ENCODE measurements around the gene SLC26A8. TPM values are rescaled to one million over a fixed set of nuclear protein-coding genes. Genes with fewer than 3 reads are reported as not detected.

Gene SLC26A8
- total RNA-seq, 1 experiment from 2014 or later: not detected

- no TSS peak for BruUV-seq (replicated peaks)
- TF ChIP-seq CTCF (conservative IDR thresholded peaks at IDR 0.05) (no peak), EZH2 (IDR thresholded peaks at IDR 0.05; ENCODE audit: low read depth) (no peak)
- Histone ChIP-seq H4K20me1 (ENCODE audit: insufficient read depth) (peaks cover 30% of the 10 kb centered on the region), H3K4me1 (replicated peaks; ENCODE audit: insufficient read depth) (peaks cover 22% of the 10 kb centered on the region), H3F3A (ENCODE audit: insufficient read depth, low read depth) (peaks cover 9% of the 10 kb centered on the region; the same call in 1 of the 2 replicates), H3K9me3 (ENCODE audit: insufficient read depth, low read depth) (no peaks in the 10 kb centered on the region), H3K27ac (no peak overlapping the region), H3K4me3 (no peak overlapping the region), H3K79me2 (ENCODE audit: low read depth) (peaks cover 97% of the 10 kb centered on the region), H3K4me2 (no peak overlapping the region), H3K27me3 (ENCODE audit: insufficient read depth, low read depth) (no peaks in the 10 kb centered on the region), H3K36me3 (ENCODE audit: low read depth) (no peaks in the 10 kb centered on the region), H3K9me2 (ENCODE audit: insufficient read depth) (no peaks in the 10 kb centered on the region), H2AFZ (no peak overlapping the region)
- intact Hi-C loops (cut with micrococcal nuclease; ENCODE audit: unreplicated experiment): no loop called here
- DNase-seq: no peak
- CTCF ChIA-PET: no interaction called here
- POLR2A ChIA-PET (ENCODE audit: unreplicated experiment): no interaction called here
Measured at GRCh38 chr6:36067374-36068011, 43.1 kb upstream of the SLC26A8 start.

GRCh38 chr6:36066817-36067216, 42.4 kb upstream of the SLC26A8 start:
- Histone ChIP-seq H2AFZ (no peak overlapping the region), H3K4me3 (no peak overlapping the region), H3K9me2 (ENCODE audit: insufficient read depth) (no peaks in the 10 kb centered on the region), H3K4me1 (replicated peaks; ENCODE audit: insufficient read depth) (peaks cover 22% of the 10 kb centered on the region), H3F3A (ENCODE audit: insufficient read depth, low read depth) (peaks cover 6% of the 10 kb centered on the region; the same call in 1 of the 2 replicates), H3K27me3 (ENCODE audit: insufficient read depth, low read depth) (no peaks in the 10 kb centered on the region), H3K9me3 (ENCODE audit: insufficient read depth, low read depth) (no peaks in the 10 kb centered on the region), H4K20me1 (ENCODE audit: insufficient read depth) (peaks cover 30% of the 10 kb centered on the region), H3K79me2 (ENCODE audit: low read depth) (peaks cover 97% of the 10 kb centered on the region), H3K36me3 (ENCODE audit: low read depth) (peaks cover 1% of the 10 kb centered on the region; the same call in 1 of the 2 replicates), H3K4me2 (no peak overlapping the region), H3K27ac (no peak overlapping the region)
- no peak for TF ChIP-seq CTCF (conservative IDR thresholded peaks at IDR 0.05)
- intact Hi-C loops (cut with micrococcal nuclease; ENCODE audit: unreplicated experiment): no loop called here
- CTCF ChIA-PET: no interaction called here
- no peak for DNase-seq
- POLR2A ChIA-PET (ENCODE audit: unreplicated experiment): no interaction called here
- BruUV-seq (replicated peaks): no TSS peak

- peaks cover 30% of the 10 kb centered on the region for H4K20me1 ChIP-seq (ENCODE audit: insufficient read depth)
- no peaks in the 10 kb centered on the region for H3K9me3 ChIP-seq (ENCODE audit: insufficient read depth, low read depth)
- peaks cover 97% of the 10 kb centered on the region for H3K79me2 ChIP-seq (ENCODE audit: low read depth)
- H3K4me2 ChIP-seq: no peak overlapping the region
- no peak overlapping the region for H2AFZ ChIP-seq
- no peak for TF ChIP-seq EZH2 (IDR thresholded peaks at IDR 0.05; ENCODE audit: low read depth)
- no peak for TF ChIP-seq CTCF (conservative IDR thresholded peaks at IDR 0.05)
- POLR2A ChIA-PET (ENCODE audit: unreplicated experiment): no interaction called here
- H3K4me1 ChIP-seq (replicated peaks; ENCODE audit: insufficient read depth): peaks cover 22% of the 10 kb centered on the region
- no peak overlapping the region for H3K4me3 ChIP-seq
- intact Hi-C loops (cut with micrococcal nuclease; ENCODE audit: unreplicated experiment): no loop called here
- CTCF ChIA-PET: interaction anchor here (0.6 kb wide), 1 partner anchor 38 kb away, joined by 3 read pairs; the partner anchor contains the start of gene MAPK14
- peaks cover 7% of the 10 kb centered on the region; the same call in 1 of the 2 replicates for H3K36me3 ChIP-seq (ENCODE audit: low read depth)
- no TSS peak for BruUV-seq (replicated peaks)
- H3K27ac ChIP-seq: no peak overlapping the region
- peaks cover 6% of the 10 kb centered on the region; the same call in 1 of the 2 replicates for H3F3A ChIP-seq (ENCODE audit: insufficient read depth, low read depth)
- H3K27me3 ChIP-seq (ENCODE audit: insufficient read depth, low read depth): no peaks in the 10 kb centered on the region
- DNase-seq: no peak
- H3K9me2 ChIP-seq (ENCODE audit: insufficient read depth): no peaks in the 10 kb centered on the region
Measured at GRCh38 chr6:36065916-36066315, 41.5 kb upstream of the SLC26A8 start.
